ENCODE results near the gene ACOT7.

Gene ACOT7

GRCh38 chr1:6343506-6344405 is 49.8 kb downstream of the ACOT7 start:
- DNase-seq (ENCODE audit: low spot score): peak; percentile 62

- no peak for DNase-seq (ENCODE audit: low spot score)
Measured at GRCh38 chr1:6342056-6342455, 51.5 kb downstream of the ACOT7 start.

GRCh38 chr1:6338695-6339094 is 54.9 kb downstream of the ACOT7 start:
- DNase-seq (ENCODE audit: low spot score): no peak

GRCh38 chr1:6336776-6337622 is 56.6 kb downstream of the ACOT7 start:
- DNase-seq (ENCODE audit: low spot score): no peak

- DNase-seq (ENCODE audit: low spot score): no peak
Measured at GRCh38 chr1:6334261-6334993, 59.1 kb downstream of the ACOT7 start.

GRCh38 chr1:6332821-6333220 is 60.7 kb downstream of the ACOT7 start:
- DNase-seq (ENCODE audit: low spot score): no peak

- DNase-seq (ENCODE audit: low spot score): no peak
Measured at GRCh38 chr1:6331543-6332273, 61.9 kb downstream of the ACOT7 start.

GRCh38 chr1:6330410-6330911 is 63.1 kb downstream of the ACOT7 start:
- no peak for DNase-seq (ENCODE audit: low spot score)

- DNase-seq (ENCODE audit: low spot score): no peak
Measured at GRCh38 chr1:6329851-6330250, 63.7 kb downstream of the ACOT7 start.

GRCh38 chr1:6329396-6329795 is 64.2 kb downstream of the ACOT7 start:
- no peak for DNase-seq (ENCODE audit: low spot score)

- DNase-seq (ENCODE audit: low spot score): no peak
Measured at GRCh38 chr1:6328696-6329095, 64.9 kb downstream of the ACOT7 start.

GRCh38 chr1:6328091-6328490 is 65.5 kb downstream of the ACOT7 start:
- no peak for DNase-seq (ENCODE audit: low spot score)

- no peak for DNase-seq (ENCODE audit: low spot score)
Measured at GRCh38 chr1:6325482-6325881, 68.1 kb downstream of the ACOT7 start.

- DNase-seq (ENCODE audit: low spot score): no peak
Measured at GRCh38 chr1:6322161-6322560, 71.4 kb downstream of the ACOT7 start.

GRCh38 chr1:6321205-6321604 is 72.4 kb downstream of the ACOT7 start:
- DNase-seq (ENCODE audit: low spot score): no peak

- no peak for DNase-seq (ENCODE audit: low spot score)
Measured at GRCh38 chr1:6317098-6317760, 76.3 kb downstream of the ACOT7 start.

GRCh38 chr1:6316240-6317097 is 77.1 kb downstream of the ACOT7 start:
- no peak for DNase-seq (ENCODE audit: low spot score)

GRCh38 chr1:6314503-6314902 is 79.1 kb downstream of the ACOT7 start:
- no peak for DNase-seq (ENCODE audit: low spot score)

GRCh38 chr1:6313393-6314200 is 80.0 kb downstream of the ACOT7 start:
- DNase-seq (ENCODE audit: low spot score): no peak

All from CD4-positive, alpha-beta T cell treated with Interleukin-2 at 100 ng/mL for 4 hours (primary cell).